K562 (cell line): ENCODE results near the gene PHF21B. TPM values are rescaled to one million over a fixed set of nuclear protein-coding genes. Genes with fewer than 3 reads are reported as not detected.

Experiments
- ATAC-seq: fragments of 200-7000 bp; cut with Tn5 transposase; 3 replicates; pipeline ENCODE4 v1.9.1; 2020; ENCODE audit warnings: moderate library complexity
- BruUV-seq: library from RNA; stranded (reverse); fragments of 400-500 nt; replicated peaks from 2 replicates; lab custom pipeline; 2021; lab: Mats Ljungman, UMichigan
- CTCF ChIA-PET: fragments of 300-600 bp; formaldehyde crosslinking; extraction: SDS; loops from one replicate; lab custom pipeline; 2021; ENCODE audit warnings: low intra/inter-chr PET ratio; lab: Yijun Ruan, JAX
- POLR2A ChIA-PET: fragments of 300-600, 350-650 bp; sonication (Branson Sonifier 250); formaldehyde crosslinking; extraction: SDS; loops from one replicate; lab custom pipeline; 2021; ENCODE audit warnings: antibody characterized with exemption, inconsistent platforms; lab: Yijun Ruan, JAX
- DNase-seq, 4 experiments: peaks; one replicate each; pipeline versions ENCODE4 v3.0.0 to v3.0.0-alpha.2; 2011 to 2018; ENCODE audit warnings: low spot score in 3 of 4, mixed read lengths in 3 of 4; ENCODE audit errors: extremely low read depth in 1 of 4
- FAIRE-seq: peaks from 2 replicates; lab custom pipeline; 2011; peaks lifted over from hg19 to GRCh38; lab: Jason Lieb, UNC
- H2AFZ ChIP-seq: 2 replicates; pipeline ENCODE4 v1.6.0; 2011; ENCODE audit warnings: low read depth, low read length, control low read depth, inconsistent platforms
- H3K27ac ChIP-seq: fragments of 200-600 bp; 3 replicates; pipeline ENCODE4 v1.8.0; 2011; ENCODE audit warnings: low read depth, mild to moderate bottlenecking, control low read depth, inconsistent platforms, low read length, moderate library complexity, mixed read lengths; ENCODE audit errors: extremely low read depth
- H3K27me3 ChIP-seq, 2 experiments: fragments of 300-600 bp in 1 of 2; 2 replicates in 1 of 2; 3 replicates in 1 of 2; pipeline versions ENCODE4 v1.6.0 to v1.8.0; 2011; ENCODE audit warnings: inconsistent platforms in 2 of 2, low read length in 2 of 2, mild to moderate bottlenecking in 1 of 2, mixed read lengths in 1 of 2, moderate library complexity in 1 of 2; ENCODE audit not compliant: control insufficient read depth in 2 of 2, insufficient read depth in 2 of 2
- H3K36me3 ChIP-seq: fragments of 300-600 bp; 3 replicates; pipeline ENCODE4 v1.8.0; 2011; ENCODE audit warnings: mild to moderate bottlenecking, low read length, inconsistent platforms; ENCODE audit not compliant: control insufficient read depth, insufficient read depth
- H3K4me1 ChIP-seq, 2 experiments: fragments of 200-600 bp in 1 of 2; replicated peaks in 1 of 2; 2 replicates in 1 of 2; 3 replicates in 1 of 2; pipeline versions ENCODE4 v1.5.1 to v1.8.0; 2011; ENCODE audit warnings: inconsistent platforms in 2 of 2, low read length in 2 of 2, mild to moderate bottlenecking in 1 of 2, mixed read lengths in 1 of 2, moderate library complexity in 1 of 2; ENCODE audit not compliant: control insufficient read depth in 2 of 2, insufficient read depth in 2 of 2
- H3K4me2 ChIP-seq: 2 replicates; pipeline ENCODE4 v1.6.1; 2011; ENCODE audit warnings: low read length, control low read depth, inconsistent platforms, mixed read lengths; ENCODE audit not compliant: insufficient read depth
- H3K4me3 ChIP-seq: fragments of 200-600 bp; sonication (generic), shearing (Covaris generic); 2 replicates; pipeline ENCODE4 v1.5.1; 2016; ENCODE audit warnings: control low read depth, inconsistent platforms
- H3K79me2 ChIP-seq: fragments of 200-600 bp; 3 replicates; pipeline ENCODE4 v1.8.0; 2011; ENCODE audit warnings: low read length, inconsistent platforms; ENCODE audit not compliant: control insufficient read depth, insufficient read depth
- H3K9ac ChIP-seq, 2 experiments: 2 replicates each; pipeline versions ENCODE4 v1.6.0 to v1.6.1; 2011; ENCODE audit warnings: low read depth in 2 of 2, low read length in 2 of 2, control low read depth in 1 of 2, inconsistent platforms in 1 of 2, mild to moderate bottlenecking in 1 of 2, mixed read lengths in 1 of 2; ENCODE audit not compliant: insufficient read depth in 1 of 2
- H3K9me1 ChIP-seq: one replicate; pipeline ENCODE4 v1.6.0; 2011; ENCODE audit warnings: inconsistent platforms, mild to moderate bottlenecking, low read length, moderate library complexity; ENCODE audit not compliant: control insufficient read depth, insufficient read depth
- H3K9me3 ChIP-seq: replicated peaks from 2 replicates; pipeline ENCODE4 v1.5.1; 2011; ENCODE audit warnings: low read depth, low read length, inconsistent platforms; ENCODE audit not compliant: control insufficient read depth, insufficient read depth
- H4K20me1 ChIP-seq: replicated peaks from 2 replicates; pipeline ENCODE4 v1.6.1; 2011; ENCODE audit warnings: low read length, inconsistent platforms, mixed read lengths; ENCODE audit not compliant: control insufficient read depth, insufficient read depth
- ETV5 ChIP-seq: sonication (generic); formaldehyde crosslinking; IDR thresholded peaks from 2 replicates; pipeline ENCODE4 v1.4.0; 2020; ENCODE audit warnings: low read depth, mild to moderate bottlenecking, missing genetic modification reagents
- FOXO4 ChIP-seq: fragments of 450-650 bp; formaldehyde crosslinking; IDR thresholded peaks from 2 replicates; pipeline ENCODE4 v1.4.0; 2020; ENCODE audit warnings: mild to moderate bottlenecking, moderate library complexity
- GTF2F1 ChIP-seq: IDR thresholded peaks from 2 replicates; pipeline ENCODE4 v1.6.1; 2011; ENCODE audit warnings: low read depth, low read length, improper control_type of control experiment
- JUNB ChIP-seq: fragments of 450-650 bp; formaldehyde crosslinking; conservative IDR thresholded peaks from 2 replicates; pipeline ENCODE4 v1.4.0; 2020; ENCODE audit warnings: mild to moderate bottlenecking
- MEF2A ChIP-seq: IDR thresholded peaks from 2 replicates; pipeline ENCODE4 v1.6.1; 2011; ENCODE audit warnings: low read depth, mild to moderate bottlenecking, low read length, moderate library complexity; ENCODE audit not compliant: control insufficient read depth
- MYBL2 ChIP-seq, 2 experiments: fragments of 450-650 bp in 1 of 2; sonication (generic) in 1 of 2; formaldehyde crosslinking in 1 of 2; IDR thresholded peaks; 2 replicates each; pipeline versions ENCODE4 v1.6.1 to v1.8.1; 2017 to 2022; ENCODE audit warnings: borderline replicate concordance in 1 of 2, inconsistent platforms in 1 of 2, low read depth in 1 of 2, mild to moderate bottlenecking in 1 of 2, missing genetic modification reagents in 1 of 2, moderate library complexity in 1 of 2
- RBM17 ChIP-seq: fragments of 200-400 bp; formaldehyde crosslinking; IDR thresholded peaks from 2 replicates; pipeline ENCODE4 v1.6.1; 2017; ENCODE audit warnings: low read depth, mild to moderate bottlenecking, low read length, borderline replicate concordance
- TEAD4 ChIP-seq, 2 experiments: sonication (generic) in 1 of 2; formaldehyde crosslinking in 1 of 2; IDR thresholded peaks; 2 replicates each; pipeline versions ENCODE4 v1.6.1 to v1.8.0; 2012 to 2022; ENCODE audit warnings: borderline replicate concordance in 1 of 2, inconsistent platforms in 1 of 2, low read length in 1 of 2, mild to moderate bottlenecking in 1 of 2, missing genetic modification reagents in 1 of 2
- TOE1 ChIP-seq, 2 experiments: fragments of 450-650 bp in 1 of 2; sonication (generic) in 1 of 2; formaldehyde crosslinking in 1 of 2; IDR thresholded peaks; 2 replicates each; pipeline versions ENCODE4 v1.7.1 to v1.8.0; 2016 to 2022; ENCODE audit warnings: borderline replicate concordance in 2 of 2, mild to moderate bottlenecking in 2 of 2, antibody characterized with exemption in 1 of 2, inconsistent platforms in 1 of 2, low read depth in 1 of 2, missing genetic modification reagents in 1 of 2, moderate library complexity in 1 of 2
- ZFX ChIP-seq: sonication (generic); formaldehyde crosslinking; IDR thresholded peaks from 2 replicates; pipeline ENCODE4 v1.8.0; 2022; ENCODE audit warnings: mild to moderate bottlenecking, missing genetic modification reagents, moderate library complexity
- WGBS: fragments of 100-300 bp; shearing (Covaris generic); methylation state at CpG from one replicate; pipeline ENCODE4 v1.1.6; 2016; ENCODE audit warnings: low coverage, mixed read lengths; ENCODE audit not compliant: insufficient coverage; ENCODE audit errors: missing lambda C conversion rate; 5-methylcytosine and 5-hydroxymethylcytosine counted together
- in situ Hi-C: fragments of 300-500 bp; cut with MboI; formaldehyde crosslinking; loops from 4 replicates; pipeline ENCODE4 v1.15.0; 2018; ENCODE audit warnings: inconsistent platforms, mixed read lengths
- intact Hi-C: fragments of 100-400 bp; cut with micrococcal nuclease; formaldehyde crosslinking; loops from 2 replicates; pipeline ENCODE4 v1.14.2; 2022
- polyA plus RNA-seq, 8 experiments: library from polyadenylated mRNA; depleted of rRNA in 4 of 8; stranded (reverse) in 5 of 8; unstranded in 3 of 8; fragments of >200 nt; fragmentation: Nextera tagmentation in 2 of 8; fragmentation: Illumina TruSeq in 1 of 8; extraction: Ambion mirVana in 2 of 8; extraction: Trizol in 1 of 8; gene quantifications; 2 replicates each; pipeline versions ENCODE4 v1.2.1 to v1.2.3, GENCODE V29; 2011 to 2014; ENCODE audit warnings: inconsistent platforms in 1 of 8, missing spikeins in 1 of 8
- total RNA-seq, 7 experiments: library from RNA; depleted of rRNA in 6 of 7; stranded (reverse); fragments of >200 nt in 6 of 7; fragmentation: Illumina TruSeq in 2 of 7; extraction: Trizol in 2 of 7; gene quantifications; 2 replicates each; pipeline versions ENCODE4 v1.2.1 to v1.2.3, GENCODE V29; 2011 to 2021; ENCODE audit warnings: low replicate concordance in 1 of 7

Gene PHF21B
- total and polyA plus RNA-seq, 9 of the 15 experiments (the other 6 are each of a cell fraction or from before 2014, with no cell fraction given): 0.04 TPM; not detected in 8

GRCh38 chr22:44988671-44989070 is 21.1 kb downstream of the PHF21B start (continued):
- no peak for TF ChIP-seq TEAD4 (IDR thresholded peaks at IDR 0.05; ENCODE audit: low read length)
- no peak for TF ChIP-seq TEAD4 (CRISPR knock-in tag; IDR thresholded peaks at IDR 0.05; ENCODE audit: borderline replicate concordance)

GRCh38 chr22:44986926-44987325 is 22.9 kb downstream of the PHF21B start:
- no peak overlapping the region for H3K4me3 ChIP-seq
- in situ Hi-C loops (no loop called here), intact Hi-C loops (no loop called here)
- ATAC-seq (no peak), DNase-seq (no peak), FAIRE-seq (no peak)
- no TSS peak for BruUV-seq
- TF ChIP-seq RBM17 (no peak), MYBL2 (IDR thresholded peaks at IDR 0.05; ENCODE audit: low read depth) (no peak), MYBL2 (CRISPR knock-in tag; IDR thresholded peaks at IDR 0.05; ENCODE audit: borderline replicate concordance) (no peak), MEF2A (no peak), ZFX (CRISPR knock-in tag) (no peak), JUNB (CRISPR knock-in tag) (no peak), TOE1 (IDR thresholded peaks at IDR 0.05; ENCODE audit: borderline replicate concordance) (no peak), TOE1 (CRISPR knock-in tag; IDR thresholded peaks at IDR 0.05; ENCODE audit: borderline replicate concordance, low read depth) (no peak), FOXO4 (CRISPR knock-in tag) (no peak), GTF2F1 (no peak), ETV5 (CRISPR knock-in tag) (no peak)
- no peak overlapping the region for H3K4me2 ChIP-seq
- no peaks in the 10 kb centered on the region for H3K36me3 ChIP-seq
- ChIA-PET CTCF (no interaction called here), POLR2A (interaction anchor here (0.6 kb wide), 2 partner anchors 101 to 1141 kb away, joined by 3 read pairs; no protein-coding TSS in a partner anchor)
- H3K9me3 ChIP-seq: no peaks in the 10 kb centered on the region
- WGBS: 4% methylated on average over 4 of the region's 5 CpGs
- no peaks in the 10 kb centered on the region for H3K79me2 ChIP-seq
- no peaks in the 10 kb centered on the region; a peak in 1 of 5 replicates for H3K4me1 ChIP-seq
- no peak overlapping the region for H2AFZ ChIP-seq
- H3K27ac ChIP-seq: no peak overlapping the region
- H3K27me3 ChIP-seq: peaks cover 0 to 21% of the 10 kb centered on the region in 2 experiments; a peak in 1 of 5 replicates
- H3K9me1 ChIP-seq: no peaks in the 10 kb centered on the region
- H4K20me1 ChIP-seq: no peaks in the 10 kb centered on the region
- H3K9ac ChIP-seq: no peak overlapping the region
